H1 (cell line): Measurements from ENCODE around the gene PDHX. TPM values are rescaled to one million over a fixed set of nuclear protein-coding genes. Genes with fewer than 3 reads are reported as not detected.
"Not testable (repeated sequence)": the region's sequence is repeated elsewhere in the genome, so short reads cannot be mapped to it uniquely, and the experiment has no call there.

ENCODE experiments used
- CTCF ChIA-PET: fragments of 300-600 bp; sonication (Branson Sonifier 250); formaldehyde crosslinking; loops from one replicate; lab custom pipeline; 2021; ENCODE audit not compliant: partially characterized antibody; lab: Charles Lee
- POLR2A ChIA-PET: fragments of 300-600 bp; sonication (Branson Sonifier 250); formaldehyde crosslinking; loops from one replicate; lab custom pipeline; 2021; ENCODE audit warnings: inconsistent platforms; ENCODE audit not compliant: partially characterized antibody; lab: Charles Lee
- DNase-seq, 2 experiments: peaks; one replicate each; pipeline versions ENCODE4 v3.0.0 to v3.0.0-alpha.2; 2010 to 2022; ENCODE audit warnings: low spot score in 2 of 2, low read depth in 1 of 2, mixed read lengths in 1 of 2
- FAIRE-seq: peaks from 2 replicates; lab custom pipeline; 2011; peaks lifted over from hg19 to GRCh38; lab: Jason Lieb, UNC
- H2AFZ ChIP-seq: 2 replicates; pipeline ENCODE4 v1.8.1; 2012; ENCODE audit warnings: low read length, inconsistent platforms
- H2AK5ac ChIP-seq: 2 replicates; pipeline ENCODE4 v1.6.1; 2013; ENCODE audit warnings: low read depth, low read length
- H2BK120ac ChIP-seq: replicated peaks from 2 replicates; pipeline ENCODE3; 2013; ENCODE audit warnings: low read depth, low read length, inconsistent platforms
- H2BK12ac ChIP-seq: 2 replicates; pipeline ENCODE4 v1.6.1; 2013; ENCODE audit warnings: low read depth, low read length
- H2BK15ac ChIP-seq: 2 replicates; pipeline ENCODE4 v1.6.1; 2013; ENCODE audit warnings: low read length
- H2BK20ac ChIP-seq: 2 replicates; pipeline ENCODE4 v1.6.1; 2013; ENCODE audit warnings: low read length
- H2BK5ac ChIP-seq: 2 replicates; pipeline ENCODE4 v1.6.1; 2013; ENCODE audit warnings: low read depth, low read length
- H3K14ac ChIP-seq: 2 replicates; pipeline ENCODE4 v1.6.1; 2013; ENCODE audit warnings: inconsistent platforms; ENCODE audit not compliant: insufficient read length
- H3K18ac ChIP-seq: 2 replicates; pipeline ENCODE4 v1.6.1; 2013; ENCODE audit warnings: low read length; ENCODE audit errors: extremely low read depth
- H3K23ac ChIP-seq: 2 replicates; pipeline ENCODE4 v1.6.1; 2013; ENCODE audit warnings: inconsistent platforms; ENCODE audit not compliant: insufficient read length
- H3K23me2 ChIP-seq: 2 replicates; pipeline ENCODE4 v1.6.1; 2013; ENCODE audit warnings: low read depth, low read length
- H3K27ac ChIP-seq: 2 replicates; pipeline ENCODE4 v1.6.1; 2011; ENCODE audit warnings: low read depth, low read length, inconsistent platforms
- H3K27me3 ChIP-seq, 4 experiments: replicated peaks in 1 of 4; 1 replicate in 1 of 4; 2 replicates in 3 of 4; pipeline versions ENCODE4 v1.6.1 to v1.8.1; 2011 to 2013; ENCODE audit warnings: low read length in 3 of 4, mild to moderate bottlenecking in 3 of 4, inconsistent platforms in 2 of 4, mixed read lengths in 2 of 4, moderate library complexity in 1 of 4; ENCODE audit not compliant: control insufficient read depth in 3 of 4, insufficient read depth in 3 of 4; ENCODE audit errors: extremely low read depth in 1 of 4
- H3K36me3 ChIP-seq, 4 experiments: 2 replicates each; pipeline versions ENCODE4 v1.6.1 to v1.8.1; 2011 to 2013; ENCODE audit warnings: mild to moderate bottlenecking in 4 of 4, low read length in 3 of 4, moderate library complexity in 2 of 4, control low read depth in 1 of 4, inconsistent platforms in 1 of 4; ENCODE audit not compliant: insufficient read depth in 4 of 4, control insufficient read depth in 2 of 4
- H3K4ac ChIP-seq: replicated peaks from 2 replicates; pipeline ENCODE3; 2013; ENCODE audit warnings: low read length, low read depth, mixed read lengths, inconsistent platforms; ENCODE audit not compliant: insufficient read length
- H3K4me1 ChIP-seq, 4 experiments: replicated peaks in 1 of 4; 1 replicate in 1 of 4; 2 replicates in 3 of 4; pipeline versions ENCODE4 v1.6.1 to v1.8.1; 2011 to 2013; ENCODE audit warnings: low read length in 3 of 4, inconsistent platforms in 2 of 4, mixed read lengths in 1 of 4; ENCODE audit not compliant: insufficient read depth in 4 of 4, control insufficient read depth in 3 of 4
- H3K4me2 ChIP-seq, 2 experiments: 2 replicates each; pipeline versions ENCODE4 v1.6.1 to v1.8.1; 2011 to 2013; ENCODE audit warnings: low read depth in 2 of 2, low read length in 2 of 2, control low read depth in 1 of 2, inconsistent platforms in 1 of 2, mild to moderate bottlenecking in 1 of 2; ENCODE audit not compliant: insufficient read depth in 1 of 2
- H3K4me3 ChIP-seq, 4 experiments: fragments of 200-600, 300-600 bp in 1 of 4; sonication (generic), shearing (Covaris generic), sonication (Bioruptor Twin) in 1 of 4; 2 replicates each; pipeline versions ENCODE4 v1.5.1 to v1.8.1; 2011 to 2016; ENCODE audit warnings: low read length in 4 of 4, low read depth in 3 of 4, control low read depth in 2 of 4, inconsistent platforms in 2 of 4, mild to moderate bottlenecking in 2 of 4, mixed read lengths in 1 of 4, moderate library complexity in 1 of 4; ENCODE audit not compliant: insufficient read depth in 2 of 4; ENCODE audit errors: extremely low read depth in 1 of 4
- H3K56ac ChIP-seq: replicated peaks from 2 replicates; pipeline ENCODE3; 2013; ENCODE audit warnings: low read depth, mild to moderate bottlenecking, mixed read lengths, low read length, inconsistent platforms; ENCODE audit not compliant: insufficient read length
- H3K79me1 ChIP-seq: 2 replicates; pipeline ENCODE4 v1.6.1; 2013; ENCODE audit warnings: low read depth, low read length, control low read depth
- H3K79me2 ChIP-seq, 2 experiments: 2 replicates each; pipeline versions ENCODE4 v1.6.1 to v1.8.1; 2012 to 2013; ENCODE audit warnings: low read length in 2 of 2, mild to moderate bottlenecking in 2 of 2, inconsistent platforms in 1 of 2; ENCODE audit not compliant: insufficient read depth in 2 of 2, control insufficient read depth in 1 of 2
- H3K9ac ChIP-seq, 4 experiments: replicated peaks in 1 of 4; 1 replicate in 1 of 4; 2 replicates in 3 of 4; pipeline versions ENCODE4 v1.6.1 to v1.8.1; 2011 to 2013; ENCODE audit warnings: low read depth in 3 of 4, low read length in 3 of 4, control low read depth in 2 of 4, mild to moderate bottlenecking in 2 of 4, moderate library complexity in 2 of 4, inconsistent platforms in 1 of 4; ENCODE audit errors: extremely low read depth in 1 of 4
- H3K9me3 ChIP-seq, 2 experiments: 2 replicates each; pipeline versions ENCODE4 v1.6.1 to v1.8.1; 2012 to 2013; ENCODE audit warnings: mild to moderate bottlenecking in 2 of 2, moderate library complexity in 2 of 2, control low read depth in 1 of 2, inconsistent platforms in 1 of 2, low read depth in 1 of 2, low read length in 1 of 2, mixed read lengths in 1 of 2; ENCODE audit not compliant: insufficient read depth in 2 of 2
- H4K20me1 ChIP-seq, 2 experiments: replicated peaks in 1 of 2; 2 replicates each; pipeline versions ENCODE3 to v1.8.1; 2011 to 2013; ENCODE audit warnings: inconsistent platforms in 2 of 2, low read length in 2 of 2, mild to moderate bottlenecking in 1 of 2; ENCODE audit not compliant: insufficient read depth in 2 of 2, control insufficient read depth in 1 of 2
- H4K5ac ChIP-seq: 2 replicates; pipeline ENCODE4 v1.6.1; 2013; ENCODE audit warnings: low read length, low read depth, mixed read lengths, inconsistent platforms; ENCODE audit not compliant: insufficient read length
- H4K8ac ChIP-seq: 2 replicates; pipeline ENCODE4 v1.8.0; 2013; ENCODE audit warnings: mild to moderate bottlenecking, moderate library complexity, low read length, inconsistent platforms; ENCODE audit not compliant: insufficient read depth; ENCODE audit errors: extremely low read depth
- H4K91ac ChIP-seq: replicated peaks from 2 replicates; pipeline ENCODE3; 2013; ENCODE audit warnings: low read length, mixed read lengths, inconsistent platforms; ENCODE audit not compliant: insufficient read length
- CBX8 ChIP-seq: fragments of 300-800, 300-1000 bp; sonication (generic); IDR thresholded peaks from 2 replicates; pipeline ENCODE4 v1.7.1; 2016; ENCODE audit warnings: low read depth, low read length, borderline replicate concordance
- CHD2 ChIP-seq: IDR thresholded peaks from 2 replicates; pipeline ENCODE4 v1.6.1; 2012; ENCODE audit warnings: low read length, improper control_type of control experiment
- CTBP2 ChIP-seq: IDR thresholded peaks from 2 replicates; pipeline ENCODE4 v1.7.0; 2011; ENCODE audit warnings: borderline replicate concordance, mild to moderate bottlenecking, moderate library complexity, mixed read lengths, low read length; ENCODE audit not compliant: insufficient read depth, insufficient read length
- MAFK ChIP-seq: IDR thresholded peaks from 2 replicates; pipeline ENCODE4 v1.6.1; 2012; ENCODE audit warnings: low read depth, mild to moderate bottlenecking, improper control_type of control experiment, low read length
- NANOG ChIP-seq: IDR thresholded peaks from 2 replicates; pipeline ENCODE4 v1.6.1; 2011; ENCODE audit warnings: low read length, low read depth, mild to moderate bottlenecking, inconsistent platforms; ENCODE audit not compliant: insufficient read depth, poor library complexity, severe bottlenecking
- RAD21 ChIP-seq, 2 experiments: IDR thresholded peaks in 1 of 2; conservative IDR thresholded peaks in 1 of 2; 2 replicates each; pipeline ENCODE4 v1.6.1; 2011; ENCODE audit warnings: low read depth in 2 of 2, low read length in 2 of 2, improper control_type of control experiment in 1 of 2, inconsistent platforms in 1 of 2, mild to moderate bottlenecking in 1 of 2, moderate library complexity in 1 of 2
- SIRT6 ChIP-seq: IDR thresholded peaks from one replicate; pipeline ENCODE4 v1.7.1; 2012; ENCODE audit warnings: low read length, inconsistent platforms
- SIX5 ChIP-seq: IDR thresholded peaks from 2 replicates; pipeline ENCODE4 v1.6.1; 2011; ENCODE audit warnings: mild to moderate bottlenecking, low read depth, low read length
- WGBS, 2 experiments: shearing (Covaris generic) in 1 of 2; methylation state at CpG; one replicate each; pipeline versions ENCODE4 v1.1.6 to v1.1.7; 2013 to 2015; ENCODE audit warnings: low lambda C conversion rate in 2 of 2, mixed read lengths in 2 of 2, inconsistent platforms in 1 of 2, low coverage in 1 of 2, missing lambda C conversion rate in 1 of 2; ENCODE audit not compliant: insufficient replicate concordance in 2 of 2, insufficient coverage in 1 of 2, insufficient read length in 1 of 2; ENCODE audit errors: extremely low coverage in 1 of 2, missing lambda C conversion rate in 1 of 2; 5-methylcytosine and 5-hydroxymethylcytosine counted together
- polyA plus RNA-seq, 7 experiments: library from polyadenylated mRNA; depleted of rRNA in 3 of 7; stranded (reverse) in 5 of 7; unstranded in 2 of 7; fragments of >200 nt in 5 of 7; fragments of 200-250 nt in 2 of 7; gene quantifications; 1 replicate in 5 of 7; 2 replicates in 1 of 7; 4 replicates in 1 of 7; pipeline versions ENCODE4 v1.2.1 to v1.2.3, GENCODE V29; 2011 to 2013; ENCODE audit warnings: missing spikeins in 2 of 7, mixed read lengths in 2 of 7
- total RNA-seq: library from RNA; stranded (reverse); fragmentation: NEBNext Ultra II Directional; extraction: Animal tissue kit (Norgen Biotek cat#: 25700); gene quantifications from 2 replicates; pipeline ENCODE4 v1.2.1, GENCODE V29; 2021

PDHX gene
- total and polyA plus RNA-seq, 2 of the 8 experiments (the other 6 are each of a cell fraction or from before 2014, with no cell fraction given) = 12.4 to 51.9 TPM

DNA sequence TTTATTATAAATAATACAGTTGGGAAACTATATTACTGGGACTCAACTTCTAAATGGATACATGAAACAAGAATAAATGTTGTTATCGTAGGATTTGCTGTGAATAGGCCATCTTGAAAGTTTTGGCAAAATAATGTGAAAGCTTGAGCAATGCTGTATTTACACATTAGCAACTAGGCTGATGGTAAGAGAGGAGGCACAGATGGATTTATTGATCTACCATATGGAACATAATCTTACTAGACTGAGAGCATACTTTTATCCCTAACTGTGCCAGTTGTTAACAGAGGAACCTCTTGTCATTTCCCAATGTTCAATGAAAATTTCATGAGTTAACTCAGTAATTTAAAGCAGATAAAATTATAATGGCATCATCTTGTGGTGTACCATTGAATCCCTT, 23.0 kb upstream of the PDHX start (continued):
- TF ChIP-seq RAD21 (IDR thresholded peaks at IDR 0.05 in 1 of 2, conservative IDR thresholded peaks at IDR 0.05 in 1 of 2; ENCODE audit: low read depth in 2 of 2, low read length in 2 of 2) (no peak), CTBP2 (no peak), SIRT6 (no peak), CBX8 (no peak), MAFK (no peak), NANOG (no peak), SIX5 (no peak), CHD2 (no peak)
- TF ChIP-seq, all 59 proteins: peak for 0

DNA sequence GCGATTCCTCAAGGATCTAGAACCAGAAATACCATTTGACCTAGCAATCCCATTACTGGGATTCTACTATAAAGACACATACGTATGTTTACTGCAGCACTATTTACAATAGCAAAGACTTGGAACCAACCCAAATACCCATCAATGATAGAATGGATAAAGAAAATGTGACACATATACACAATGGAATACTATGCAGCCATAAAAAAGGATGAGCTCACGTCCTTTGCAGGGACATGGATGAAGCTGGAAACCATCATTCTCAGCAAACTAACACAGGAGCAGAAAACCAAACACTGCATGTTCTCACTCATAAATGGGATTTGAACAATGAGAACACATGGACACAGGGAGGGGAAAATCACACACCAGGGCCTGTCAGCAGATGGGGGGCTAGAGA, 20.2 kb upstream of the PDHX start:
- H3K4ac ChIP-seq, H4K8ac ChIP-seq, H3K18ac ChIP-seq, DNase-seq, H3K9ac ChIP-seq, H3K4me2 ChIP-seq, POLR2A ChIA-PET, H2AFZ ChIP-seq, H4K91ac ChIP-seq, H2BK15ac ChIP-seq, H3K79me2 ChIP-seq, H3K23ac ChIP-seq, CTCF ChIA-PET, H3K4me3 ChIP-seq, FAIRE-seq, H3K4me1 ChIP-seq, H2BK20ac ChIP-seq, H2BK5ac ChIP-seq, H2AK5ac ChIP-seq, H3K56ac ChIP-seq, H3K14ac ChIP-seq, H4K5ac ChIP-seq, H4K20me1 ChIP-seq, H2BK12ac ChIP-seq, H3K23me2 ChIP-seq, H2BK120ac ChIP-seq, H3K27me3 ChIP-seq, H3K79me1 ChIP-seq, H3K27ac ChIP-seq: not testable (repeated sequence)
- peaks cover 0 to 12% (median 0%) of the 10 kb centered on the region in 4 experiments; a peak in 2 of 8 replicates for H3K36me3 ChIP-seq
- H3K9me3 ChIP-seq = peaks cover 31 to 38% of the 10 kb centered on the region in 2 experiments
- 95% methylated on average over 3 of the region's 3 CpGs; no CpG with 5 or more reads in 1 of the 2 experiments for WGBS, 2 experiments
